IMR-90 (cell line): ENCODE data around the gene VCL.

Experiments used
- BHLHE40 ChIP-seq: fragments of 150-350 bp; IDR thresholded peaks from 2 replicates; pipeline ENCODE4 v1.6.1; 2016; ENCODE audit warnings: mild to moderate bottlenecking, low read depth, low read length
- CEBPB ChIP-seq: IDR thresholded peaks from 2 replicates; pipeline ENCODE4 v1.6.1; 2012; ENCODE audit warnings: low read depth, low read length, improper control_type of control experiment
- CHD1 ChIP-seq: IDR thresholded peaks from 2 replicates; pipeline ENCODE4 v1.6.1; 2012; ENCODE audit warnings: low read depth, low read length, improper control_type of control experiment
- MAFK ChIP-seq: IDR thresholded peaks from 2 replicates; pipeline ENCODE4 v1.6.1; 2012; ENCODE audit warnings: low read depth, low read length, improper control_type of control experiment
- RAD21 ChIP-seq: IDR thresholded peaks from 2 replicates; pipeline ENCODE4 v1.6.1; 2012; ENCODE audit warnings: low read length, improper control_type of control experiment
- RCOR1 ChIP-seq: IDR thresholded peaks from 2 replicates; pipeline ENCODE4 v1.6.1; 2012; ENCODE audit warnings: mild to moderate bottlenecking, low read length, improper control_type of control experiment; ENCODE audit not compliant: insufficient replicate concordance
- USF2 ChIP-seq: fragments of 150-350 bp; IDR thresholded peaks from 2 replicates; pipeline ENCODE4 v1.6.1; 2017; ENCODE audit warnings: mild to moderate bottlenecking, antibody characterized with exemption, low read length, low read depth
- TF ChIP-seq, protein P1 (sequence below): conservative IDR thresholded peaks from 2 replicates; pipeline ENCODE4 v1.5.1; 2012; ENCODE audit warnings: mild to moderate bottlenecking, low read depth, low read length, improper control_type of control experiment

- TF ChIP-seq, protein P1, sequence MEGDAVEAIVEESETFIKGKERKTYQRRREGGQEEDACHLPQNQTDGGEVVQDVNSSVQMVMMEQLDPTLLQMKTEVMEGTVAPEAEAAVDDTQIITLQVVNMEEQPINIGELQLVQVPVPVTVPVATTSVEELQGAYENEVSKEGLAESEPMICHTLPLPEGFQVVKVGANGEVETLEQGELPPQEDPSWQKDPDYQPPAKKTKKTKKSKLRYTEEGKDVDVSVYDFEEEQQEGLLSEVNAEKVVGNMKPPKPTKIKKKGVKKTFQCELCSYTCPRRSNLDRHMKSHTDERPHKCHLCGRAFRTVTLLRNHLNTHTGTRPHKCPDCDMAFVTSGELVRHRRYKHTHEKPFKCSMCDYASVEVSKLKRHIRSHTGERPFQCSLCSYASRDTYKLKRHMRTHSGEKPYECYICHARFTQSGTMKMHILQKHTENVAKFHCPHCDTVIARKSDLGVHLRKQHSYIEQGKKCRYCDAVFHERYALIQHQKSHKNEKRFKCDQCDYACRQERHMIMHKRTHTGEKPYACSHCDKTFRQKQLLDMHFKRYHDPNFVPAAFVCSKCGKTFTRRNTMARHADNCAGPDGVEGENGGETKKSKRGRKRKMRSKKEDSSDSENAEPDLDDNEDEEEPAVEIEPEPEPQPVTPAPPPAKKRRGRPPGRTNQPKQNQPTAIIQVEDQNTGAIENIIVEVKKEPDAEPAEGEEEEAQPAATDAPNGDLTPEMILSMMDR, result no peak
- no peak for TF ChIP-seq USF2
- TF ChIP-seq MAFK, result no peak
- TF ChIP-seq RCOR1, result no peak
- TF ChIP-seq BHLHE40, result no peak
- TF ChIP-seq CHD1, result no peak
- TF ChIP-seq RAD21, result no peak
- TF ChIP-seq CEBPB, result no peak
Observed at GRCh38 chr10:74044419-74044818, 46.5 kb downstream of the VCL start.
